Measurements from ENCODE around the gene PSRC1.

The PSRC1 gene

DNA sequence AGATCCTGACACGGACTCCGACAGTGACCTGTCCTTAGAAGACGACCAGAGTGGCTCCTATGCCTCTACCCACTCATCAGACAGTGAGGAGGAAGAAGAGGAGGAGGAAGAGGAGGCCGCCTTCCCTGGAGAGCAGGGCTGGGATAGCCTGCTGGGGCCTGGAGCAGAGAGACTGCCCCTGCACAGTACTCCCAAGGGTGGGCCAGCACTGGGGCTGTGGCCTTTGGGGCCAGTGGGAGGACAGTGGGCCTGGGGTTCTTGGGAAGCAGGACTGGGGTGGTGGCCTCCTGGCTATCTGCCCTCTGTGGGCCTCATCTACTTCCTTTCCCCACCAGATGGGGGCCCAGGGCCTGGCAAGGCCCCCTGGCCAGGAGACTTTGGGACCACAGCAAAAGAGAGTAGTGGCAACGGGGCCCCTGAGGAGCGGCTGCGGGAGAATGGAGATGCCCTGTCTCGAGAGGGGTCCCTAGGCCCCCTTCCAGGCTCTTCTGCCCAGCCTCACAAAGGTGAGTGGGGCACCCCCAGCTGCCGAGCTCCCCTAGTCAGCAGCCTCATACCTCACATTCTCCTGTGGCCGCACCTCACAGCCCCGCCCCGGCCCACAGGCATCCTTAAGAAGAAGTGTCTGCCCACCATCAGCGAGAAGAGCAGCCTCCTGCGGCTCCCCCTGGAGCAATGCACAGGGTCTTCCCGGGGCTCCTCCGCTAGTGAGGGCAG, 10.0 kb downstream of the PSRC1 start:
- Histone ChIP-seq H3K36me3 (ENCODE audit: insufficient read depth, low read length) (peaks cover 68% of the 10 kb centered on the region), H3K4me3 (ENCODE audit: low read length) (no peak overlapping the region), H3K27me3 (ENCODE audit: insufficient read depth, low read length) (no peaks in the 10 kb centered on the region), H3K9me3 (ENCODE audit: low read length) (no peaks in the 10 kb centered on the region), H3K4me1 (ENCODE audit: insufficient read depth, low read length) (peaks cover 19% of the 10 kb centered on the region), H2AFZ (ENCODE audit: low read depth, low read length) (no peak overlapping the region)

DNA sequence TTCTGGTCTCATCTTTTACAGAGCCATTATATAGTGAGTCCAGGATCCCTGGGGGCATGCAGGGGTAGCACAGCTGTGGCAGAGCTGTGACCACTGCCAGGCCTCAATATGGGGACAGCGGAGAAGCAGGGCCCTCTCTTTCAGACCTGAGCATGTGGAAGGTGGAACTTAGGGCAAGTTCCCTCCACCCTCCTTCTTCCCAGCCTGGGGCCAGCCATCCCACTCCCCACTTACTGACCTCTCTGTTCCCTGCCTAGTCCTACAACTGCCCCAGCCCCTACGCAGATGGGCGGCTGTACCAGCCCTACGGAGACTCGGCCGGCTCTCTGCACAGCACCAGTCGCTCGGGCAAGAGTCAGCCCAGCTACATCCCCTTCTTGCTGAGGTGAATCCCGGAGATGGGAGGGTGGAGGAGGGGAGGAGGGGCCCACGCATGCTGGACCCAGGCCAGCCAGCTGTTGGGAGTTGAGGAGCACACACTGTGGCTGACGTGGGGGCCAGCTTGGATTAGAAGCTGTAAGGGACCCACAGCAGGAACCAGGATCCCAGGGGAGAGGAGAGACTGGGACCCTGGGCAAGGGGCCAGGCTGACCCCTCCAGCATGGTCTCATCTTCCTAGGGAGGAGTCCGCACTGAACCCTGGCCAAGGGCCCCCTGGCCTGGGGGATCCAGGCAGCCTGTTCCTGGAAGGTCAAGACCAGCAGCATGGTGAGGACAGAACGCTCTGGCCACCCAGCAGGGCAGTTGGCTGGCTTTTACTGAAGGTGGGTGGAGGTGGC, 10.7 kb downstream of the PSRC1 start:
- Histone ChIP-seq H3K36me3 (ENCODE audit: insufficient read depth, low read length) (peaks cover 70% of the 10 kb centered on the region), H3K27me3 (ENCODE audit: insufficient read depth, low read length) (no peaks in the 10 kb centered on the region), H3K9me3 (ENCODE audit: low read length) (no peaks in the 10 kb centered on the region), H3K4me3 (ENCODE audit: low read length) (no peak overlapping the region), H2AFZ (ENCODE audit: low read depth, low read length) (no peak overlapping the region), H3K4me1 (ENCODE audit: insufficient read depth, low read length) (peaks cover 14% of the 10 kb centered on the region)

DNA sequence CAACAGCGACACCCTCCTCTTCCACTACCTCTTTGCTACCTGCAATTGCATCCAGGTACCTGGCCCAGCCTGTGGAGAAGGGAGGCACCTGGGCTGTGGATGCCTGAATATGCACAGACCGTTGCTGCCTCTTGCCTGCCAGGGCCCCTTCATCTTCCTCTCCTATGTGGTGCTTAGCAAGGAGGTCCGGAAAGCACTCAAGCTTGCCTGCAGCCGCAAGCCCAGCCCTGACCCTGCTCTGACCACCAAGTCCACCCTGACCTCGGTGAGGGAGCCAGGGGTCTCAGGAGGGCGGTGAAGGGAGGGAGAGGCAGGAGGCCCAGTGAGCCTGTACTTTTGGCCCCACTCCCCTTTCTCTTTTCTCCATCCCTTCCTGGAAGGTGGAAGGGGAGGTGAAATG, 11.5 kb downstream of the PSRC1 start:
- Histone ChIP-seq H3K27me3 (ENCODE audit: insufficient read depth, low read length) (no peaks in the 10 kb centered on the region), H3K4me3 (ENCODE audit: low read length) (no peak overlapping the region), H3K36me3 (ENCODE audit: insufficient read depth, low read length) (peaks cover 74% of the 10 kb centered on the region), H3K4me1 (ENCODE audit: insufficient read depth, low read length) (peaks cover 12% of the 10 kb centered on the region), H2AFZ (ENCODE audit: low read depth, low read length) (no peak overlapping the region), H3K9me3 (ENCODE audit: low read length) (no peaks in the 10 kb centered on the region)

DNA sequence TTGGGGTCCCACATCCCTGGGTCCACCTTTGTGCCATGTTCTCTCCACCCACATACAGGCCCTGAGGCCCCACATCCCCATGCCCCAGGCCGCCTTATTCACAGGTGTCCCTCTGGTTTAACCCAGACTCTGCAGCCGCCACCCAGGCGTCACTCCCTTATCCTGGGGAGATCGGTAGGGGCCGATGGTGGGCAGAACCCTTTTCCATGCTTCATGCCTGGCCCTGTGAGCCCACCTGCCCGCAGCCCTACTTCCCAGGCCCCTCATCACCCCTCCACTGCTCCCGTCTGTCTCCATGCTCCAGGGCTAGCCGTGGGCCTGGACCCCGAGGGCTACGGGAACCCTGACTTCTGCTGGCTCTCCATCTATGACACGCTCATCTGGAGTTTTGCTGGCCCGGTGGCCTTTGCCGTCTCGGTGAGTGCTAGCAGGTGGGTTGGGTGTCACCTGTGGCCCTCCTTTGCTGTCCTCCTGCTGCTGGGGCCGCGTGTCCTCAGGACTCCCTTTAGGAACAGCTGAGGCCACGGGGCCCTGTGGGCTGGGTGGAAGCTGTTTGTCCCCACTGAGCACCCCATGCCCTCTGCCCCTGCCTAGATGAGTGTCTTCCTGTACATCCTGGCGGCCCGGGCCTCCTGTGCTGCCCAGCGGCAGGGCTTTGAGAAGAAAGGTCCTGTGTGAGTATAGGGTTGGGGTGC, 12.2 kb downstream of the PSRC1 start:
- H3K27me3 ChIP-seq (ENCODE audit: insufficient read depth, low read length), result no peaks in the 10 kb centered on the region
- H3K4me1 ChIP-seq (ENCODE audit: insufficient read depth, low read length), result peaks cover 11% of the 10 kb centered on the region
- no peak overlapping the region for H3K4me3 ChIP-seq (ENCODE audit: low read length)
- H2AFZ ChIP-seq (ENCODE audit: low read depth, low read length), result no peak overlapping the region
- no peaks in the 10 kb centered on the region for H3K9me3 ChIP-seq (ENCODE audit: low read length)
- peaks cover 80% of the 10 kb centered on the region for H3K36me3 ChIP-seq (ENCODE audit: insufficient read depth, low read length)

DNA sequence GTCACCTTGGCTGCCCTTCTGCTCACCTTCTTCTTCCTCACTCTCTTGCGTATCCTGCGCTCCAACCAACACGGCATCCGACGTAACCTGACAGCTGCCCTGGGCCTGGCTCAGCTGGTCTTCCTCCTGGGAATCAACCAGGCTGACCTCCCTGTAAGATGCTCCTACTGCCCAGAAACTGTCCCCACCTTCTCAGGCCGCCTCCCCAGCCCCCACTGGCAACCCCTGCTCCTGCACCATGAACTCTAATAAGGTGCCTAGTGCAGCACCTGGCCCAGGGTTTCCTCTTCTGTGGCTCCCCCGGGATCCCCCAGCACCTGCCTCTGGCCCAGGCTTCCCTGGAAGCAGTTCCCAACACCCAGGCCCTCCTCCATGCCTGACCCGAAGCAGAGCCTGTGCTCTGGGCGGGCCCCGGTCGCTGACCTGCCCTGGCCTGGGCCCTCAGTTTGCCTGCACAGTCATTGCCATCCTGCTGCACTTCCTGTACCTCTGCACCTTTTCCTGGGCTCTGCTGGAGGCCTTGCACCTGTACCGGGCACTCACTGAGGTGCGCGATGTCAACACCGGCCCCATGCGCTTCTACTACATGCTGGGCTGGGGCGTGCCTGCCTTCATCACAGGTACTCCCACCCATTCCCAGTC, 12.8 kb downstream of the PSRC1 start:
- Histone ChIP-seq H3K4me3 (ENCODE audit: low read length) (no peak overlapping the region), H3K4me1 (ENCODE audit: insufficient read depth, low read length) (peaks cover 7% of the 10 kb centered on the region), H2AFZ (ENCODE audit: low read depth, low read length) (no peak overlapping the region), H3K9me3 (ENCODE audit: low read length) (no peaks in the 10 kb centered on the region), H3K36me3 (ENCODE audit: insufficient read depth, low read length) (peaks cover 85% of the 10 kb centered on the region), H3K27me3 (ENCODE audit: insufficient read depth, low read length) (no peaks in the 10 kb centered on the region)

DNA sequence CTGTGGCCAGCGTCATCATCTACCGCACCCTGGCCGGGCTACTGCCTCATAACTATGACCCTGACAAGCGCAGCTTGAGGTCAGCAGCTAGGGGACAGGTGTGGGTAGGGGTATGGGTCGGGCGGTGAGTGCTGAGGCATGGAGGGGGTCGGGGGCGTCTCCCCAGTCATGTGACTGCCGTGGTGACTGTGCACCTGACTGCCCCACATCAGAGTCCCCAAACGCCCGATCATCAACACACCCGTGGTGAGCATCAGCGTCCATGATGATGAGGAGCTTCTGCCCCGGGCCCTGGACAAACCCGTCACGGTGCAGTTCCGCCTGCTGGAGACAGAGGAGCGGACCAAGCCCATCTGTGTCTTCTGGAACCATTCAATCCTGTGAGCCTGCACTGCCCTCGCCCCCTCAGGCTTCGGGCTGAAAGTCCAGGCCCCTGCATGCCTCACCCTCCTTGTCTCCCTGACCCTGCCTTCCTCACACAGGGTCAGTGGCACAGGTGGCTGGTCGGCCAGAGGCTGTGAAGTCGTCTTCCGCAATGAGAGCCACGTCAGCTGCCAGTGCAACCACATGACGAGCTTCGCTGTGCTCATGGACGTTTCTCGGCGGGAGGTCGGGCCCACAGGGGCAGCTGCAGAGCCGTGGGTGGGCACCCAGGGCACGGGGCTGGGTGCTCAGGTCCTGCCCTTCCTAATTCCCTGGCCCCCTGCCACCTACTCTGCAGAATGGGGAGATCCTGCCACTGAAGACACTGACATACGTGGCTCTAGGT, 13.5 kb downstream of the PSRC1 start:
- Histone ChIP-seq H3K4me1 (ENCODE audit: insufficient read depth, low read length) (peaks cover under 1% of the 10 kb centered on the region), H3K27me3 (ENCODE audit: insufficient read depth, low read length) (no peaks in the 10 kb centered on the region), H3K9me3 (ENCODE audit: low read length) (no peaks in the 10 kb centered on the region), H3K4me3 (ENCODE audit: low read length) (no peak overlapping the region), H2AFZ (ENCODE audit: low read depth, low read length) (no peak overlapping the region), H3K36me3 (ENCODE audit: insufficient read depth, low read length) (peaks cover 85% of the 10 kb centered on the region)

DNA sequence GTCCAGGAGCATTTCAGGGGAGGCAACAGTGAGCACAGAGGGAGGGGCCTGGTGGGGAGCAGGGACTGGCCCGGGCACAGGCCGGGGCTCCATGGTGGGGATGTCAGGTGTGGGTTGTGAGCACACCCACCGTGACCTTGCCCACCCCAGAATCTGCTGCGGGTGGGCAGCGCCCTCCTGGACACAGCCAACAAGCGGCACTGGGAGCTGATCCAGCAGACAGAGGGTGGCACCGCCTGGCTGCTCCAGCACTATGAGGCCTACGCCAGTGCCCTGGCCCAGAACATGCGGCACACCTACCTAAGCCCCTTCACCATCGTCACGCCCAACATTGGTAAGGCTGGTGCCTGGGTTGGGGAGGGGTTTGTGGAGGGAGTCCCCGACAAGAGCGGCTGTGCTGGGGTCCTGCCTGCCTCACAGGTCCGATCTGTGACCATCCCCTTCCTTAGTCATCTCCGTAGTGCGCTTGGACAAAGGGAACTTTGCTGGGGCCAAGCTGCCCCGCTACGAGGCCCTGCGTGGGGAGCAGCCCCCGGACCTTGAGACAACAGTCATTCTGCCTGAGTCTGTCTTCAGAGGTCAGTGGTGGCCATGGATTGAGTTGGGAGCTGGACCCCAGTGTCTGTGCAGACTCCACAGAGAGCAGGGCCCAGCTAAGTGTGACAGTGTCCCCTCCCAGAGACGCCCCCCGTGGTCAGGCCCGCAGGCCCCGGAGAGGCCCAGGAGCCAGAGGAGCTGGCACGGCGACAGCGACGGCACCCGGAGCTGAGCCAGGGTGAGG, 14.3 kb downstream of the PSRC1 start:
- Histone ChIP-seq H2AFZ (ENCODE audit: low read depth, low read length) (no peak overlapping the region), H3K4me1 (ENCODE audit: insufficient read depth, low read length) (no peaks in the 10 kb centered on the region), H3K36me3 (ENCODE audit: insufficient read depth, low read length) (peaks cover 82% of the 10 kb centered on the region)

DNA sequence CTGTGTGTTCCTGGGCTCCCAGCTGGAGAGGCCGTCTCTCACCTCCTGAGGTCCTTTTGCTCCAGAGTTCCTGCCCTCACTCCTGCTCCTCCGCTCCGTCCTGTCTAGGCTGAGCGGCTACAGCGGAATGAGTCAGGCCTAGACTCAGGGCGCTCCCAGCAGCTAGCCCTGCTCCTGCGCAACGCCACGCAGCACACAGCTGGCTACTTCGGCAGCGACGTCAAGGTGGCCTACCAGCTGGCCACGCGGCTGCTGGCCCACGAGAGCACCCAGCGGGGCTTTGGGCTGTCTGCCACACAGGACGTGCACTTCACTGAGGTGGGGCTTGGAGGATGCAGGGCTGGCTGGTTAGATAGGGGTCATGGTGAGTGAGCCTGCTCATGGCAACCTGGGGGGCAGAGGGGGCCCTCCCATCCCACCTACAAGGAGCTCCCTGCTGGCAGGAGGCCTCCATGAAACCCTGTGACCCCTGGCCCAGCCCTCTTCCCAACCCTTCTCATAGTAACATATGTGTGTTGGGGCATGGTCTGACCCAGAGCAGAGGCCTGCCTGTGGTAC, 15.1 kb downstream of the PSRC1 start:
- H3K27me3 ChIP-seq (ENCODE audit: insufficient read depth, low read length), result no peaks in the 10 kb centered on the region
- H3K36me3 ChIP-seq (ENCODE audit: insufficient read depth, low read length), result peaks cover 89% of the 10 kb centered on the region
- H2AFZ ChIP-seq (ENCODE audit: low read depth, low read length), result no peak overlapping the region

More for the DNA sequence above, 14.3 kb downstream of the PSRC1 start:
- Histone ChIP-seq H3K9me3 (ENCODE audit: low read length) (no peaks in the 10 kb centered on the region), H3K4me3 (ENCODE audit: low read length) (no peak overlapping the region), H3K27me3 (ENCODE audit: insufficient read depth, low read length) (no peaks in the 10 kb centered on the region)

DNA sequence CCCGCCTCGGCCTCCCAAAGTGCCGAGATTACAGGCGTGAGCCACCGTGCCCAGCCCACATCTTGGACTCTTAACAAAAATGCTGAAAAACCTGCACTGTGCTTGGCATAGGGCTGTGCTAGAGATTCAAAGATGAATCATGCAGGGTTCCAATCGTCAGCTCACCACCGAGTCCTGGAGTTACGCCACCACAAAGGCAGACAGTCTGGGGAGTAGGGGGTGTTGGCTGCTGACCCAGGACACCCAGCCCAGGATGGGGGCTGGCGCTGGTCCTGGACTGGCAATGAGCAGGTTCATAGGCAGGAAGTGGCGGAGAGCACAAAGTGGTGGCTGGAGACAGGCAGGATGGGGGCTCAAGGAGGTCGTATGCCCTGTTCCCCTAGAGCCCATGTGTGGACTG, 16.0 kb downstream of the PSRC1 start:
- Histone ChIP-seq H3K9me3 (ENCODE audit: low read length) (no peaks in the 10 kb centered on the region), H3K4me3 (ENCODE audit: low read length) (no peak overlapping the region), H3K36me3 (ENCODE audit: insufficient read depth, low read length) (peaks cover 91% of the 10 kb centered on the region), H2AFZ (ENCODE audit: low read depth, low read length) (no peak overlapping the region), H3K4me1 (ENCODE audit: insufficient read depth, low read length) (no peaks in the 10 kb centered on the region), H3K27me3 (ENCODE audit: insufficient read depth, low read length) (no peaks in the 10 kb centered on the region)

More for the DNA sequence above, 15.1 kb downstream of the PSRC1 start:
- Histone ChIP-seq H3K4me3 (ENCODE audit: low read length) (no peak overlapping the region), H3K4me1 (ENCODE audit: insufficient read depth, low read length) (no peaks in the 10 kb centered on the region), H3K9me3 (ENCODE audit: low read length) (no peaks in the 10 kb centered on the region)

DNA sequence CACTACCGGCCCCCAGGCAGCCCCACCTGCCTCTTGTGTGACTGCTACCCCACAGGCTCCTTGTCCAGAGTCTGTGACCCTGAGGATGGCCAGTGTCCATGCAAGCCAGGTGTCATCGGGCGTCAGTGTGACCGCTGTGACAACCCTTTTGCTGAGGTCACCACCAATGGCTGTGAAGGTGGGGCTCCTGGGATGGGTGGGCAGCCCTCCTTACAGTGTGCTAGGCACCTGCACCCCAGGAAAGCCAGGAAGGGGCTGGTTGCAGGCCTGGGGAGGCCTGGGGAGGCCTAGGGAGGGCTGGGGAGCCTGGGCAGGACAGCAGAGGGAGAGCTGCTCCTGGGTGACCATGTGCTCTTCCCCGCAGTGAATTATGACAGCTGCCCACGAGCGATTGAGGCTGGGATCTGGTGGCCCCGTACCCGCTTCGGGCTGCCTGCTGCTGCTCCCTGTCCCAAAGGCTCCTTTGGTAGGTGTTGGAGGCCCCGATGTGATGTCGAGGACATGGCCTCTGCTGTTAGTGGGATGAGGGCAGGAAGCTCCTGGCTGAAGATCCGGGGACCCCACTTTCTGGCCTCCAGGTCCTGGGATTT, 17.1 kb downstream of the PSRC1 start:
- Histone ChIP-seq H3K4me3 (ENCODE audit: low read length) (no peak overlapping the region), H3K4me1 (ENCODE audit: insufficient read depth, low read length) (peaks cover 4% of the 10 kb centered on the region), H3K9me3 (ENCODE audit: low read length) (no peaks in the 10 kb centered on the region), H3K36me3 (ENCODE audit: insufficient read depth, low read length) (peaks cover 91% of the 10 kb centered on the region), H3K27me3 (ENCODE audit: insufficient read depth, low read length) (no peaks in the 10 kb centered on the region), H2AFZ (ENCODE audit: low read depth, low read length) (no peak overlapping the region)

DNA sequence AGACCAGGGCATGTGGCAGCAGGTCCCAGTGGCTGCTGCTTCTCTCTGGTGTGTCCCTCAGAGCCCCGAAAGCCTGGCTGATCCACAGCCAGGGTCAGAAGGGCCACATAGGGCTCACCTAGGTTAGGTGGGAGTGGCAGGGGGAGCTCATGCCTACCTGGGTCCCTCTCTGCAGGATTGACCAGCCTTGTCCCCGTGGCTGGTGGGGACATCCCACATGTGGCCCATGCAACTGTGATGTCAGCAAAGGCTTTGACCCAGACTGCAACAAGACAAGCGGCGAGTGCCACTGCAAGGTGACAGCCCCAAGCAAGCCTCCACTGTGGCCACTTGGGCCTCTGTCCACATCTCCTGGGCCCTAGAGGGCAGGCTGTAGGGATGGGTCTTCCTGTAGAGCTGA, 17.9 kb downstream of the PSRC1 start:
- no peaks in the 10 kb centered on the region for H3K27me3 ChIP-seq (ENCODE audit: insufficient read depth, low read length)
- H3K36me3 ChIP-seq (ENCODE audit: insufficient read depth, low read length), result peaks cover 87% of the 10 kb centered on the region
- no peak overlapping the region for H2AFZ ChIP-seq (ENCODE audit: low read depth, low read length)
- H3K9me3 ChIP-seq (ENCODE audit: low read length), result no peaks in the 10 kb centered on the region
- H3K4me3 ChIP-seq (ENCODE audit: low read length), result no peak overlapping the region
- H3K4me1 ChIP-seq (ENCODE audit: insufficient read depth, low read length), result peaks cover 12% of the 10 kb centered on the region

All from neuron (in vitro differentiated cells).